HAP-1 (cell line): Measurements from ENCODE around the gene CXCR3.
"Not testable (repeated sequence)": the region's sequence is repeated elsewhere in the genome, so short reads cannot be mapped to it uniquely, and the experiment has no call there.

Experiments
- DNase-seq, 2 experiments: peaks; one replicate each; pipeline ENCODE4 v3.0.0-alpha.2; 2016 to 2020; ENCODE audit warnings: low spot score in 2 of 2
- H3K27me3 ChIP-seq: fragments of 250-450 bp; sonication (Bioruptor Pico); 2 replicates; pipeline ENCODE4 v1.5.1; 2020; ENCODE audit warnings: low read depth, mild to moderate bottlenecking, moderate library complexity
- H3K36me3 ChIP-seq: fragments of 250-450 bp; sonication (Bioruptor Pico); replicated peaks from 2 replicates; pipeline ENCODE4 v1.5.1; 2020; ENCODE audit warnings: mild to moderate bottlenecking
- H3K4me1 ChIP-seq: fragments of 250-450 bp; sonication (Bioruptor Pico); 2 replicates; pipeline ENCODE4 v1.5.1; 2020; ENCODE audit warnings: mild to moderate bottlenecking
- H3K4me3 ChIP-seq: fragments of 250-450 bp; sonication (Bioruptor Pico); 2 replicates; pipeline ENCODE4 v1.5.1; 2020; ENCODE audit warnings: mild to moderate bottlenecking, moderate library complexity
- H3K9me3 ChIP-seq: fragments of 250-450 bp; sonication (Bioruptor Pico); 2 replicates; pipeline ENCODE4 v1.5.1; 2020; ENCODE audit warnings: mild to moderate bottlenecking, moderate library complexity
- in situ Hi-C: fragments of 300-500 bp; cut with MboI; formaldehyde crosslinking; loops from 3 replicates; pipeline ENCODE4 v1.14.3; 2020; ENCODE audit warnings: low sequenced_read_pairs, inconsistent platforms, mixed read lengths

CXCR3 gene

DNA sequence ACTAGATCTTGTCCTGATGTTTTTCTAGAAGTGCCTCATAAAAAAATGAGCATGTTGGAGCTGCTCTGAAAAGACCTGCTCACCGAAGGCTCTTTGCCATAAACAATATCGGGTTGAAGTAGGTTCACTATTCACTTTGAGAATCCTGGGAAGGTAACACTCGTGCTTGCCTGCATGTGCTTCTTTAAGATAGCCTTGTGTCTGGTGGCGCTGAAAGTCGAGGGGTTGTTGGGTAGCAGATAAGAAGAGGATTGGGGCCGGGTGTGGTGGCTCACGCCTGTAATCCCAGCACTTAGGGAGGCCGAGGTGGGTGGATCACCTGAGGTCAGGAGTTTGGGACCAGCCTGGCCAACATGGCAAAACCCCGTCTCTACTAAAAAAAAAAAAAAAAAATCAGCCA is 6.6 kb downstream of the CXCR3 start:
- DNase-seq, H3K27me3 ChIP-seq, H3K4me1 ChIP-seq, H3K4me3 ChIP-seq, in situ Hi-C loops, H3K9me3 ChIP-seq: not testable (repeated sequence)
- H3K36me3 ChIP-seq = peaks cover 47% of the 10 kb centered on the region

DNA sequence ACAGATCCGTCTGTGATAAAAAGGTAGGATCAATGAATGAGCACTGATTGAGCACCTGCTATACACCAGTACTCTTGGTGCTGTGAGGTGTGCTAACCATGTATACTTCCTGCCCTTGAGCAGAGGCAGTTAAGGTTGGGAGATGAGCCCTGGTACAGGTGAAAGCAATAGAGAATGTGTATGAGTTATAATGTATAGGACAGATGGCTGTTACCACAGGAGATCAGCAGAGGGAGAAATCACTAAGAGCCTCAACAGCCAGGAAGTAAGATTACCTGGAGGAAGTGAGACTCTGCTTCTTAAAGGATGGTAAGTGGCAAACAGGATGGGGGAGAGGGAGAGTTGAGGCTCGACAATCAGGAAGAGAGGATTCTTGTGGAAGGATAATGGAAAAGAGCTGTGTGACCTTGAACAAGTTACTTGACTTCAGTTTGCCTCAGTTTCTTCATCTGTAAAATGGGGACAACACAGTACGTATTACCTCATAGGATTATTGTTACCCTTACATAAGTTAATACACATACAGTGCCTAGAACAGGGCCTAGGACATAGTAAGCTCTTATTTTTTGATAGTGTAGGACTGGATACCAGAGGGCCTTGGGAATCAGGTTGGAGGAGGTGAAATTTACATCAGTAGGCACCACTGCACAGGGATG is 9.1 kb downstream of the CXCR3 start:
- Histone ChIP-seq H3K36me3 (peaks cover 63% of the 10 kb centered on the region), H3K4me3 (no peak overlapping the region), H3K4me1 (peaks cover 9% of the 10 kb centered on the region), H3K9me3 (no peaks in the 10 kb centered on the region), H3K27me3 (no peaks in the 10 kb centered on the region)
- in situ Hi-C loops = no loop called here
- DNase-seq = no peak

DNA sequence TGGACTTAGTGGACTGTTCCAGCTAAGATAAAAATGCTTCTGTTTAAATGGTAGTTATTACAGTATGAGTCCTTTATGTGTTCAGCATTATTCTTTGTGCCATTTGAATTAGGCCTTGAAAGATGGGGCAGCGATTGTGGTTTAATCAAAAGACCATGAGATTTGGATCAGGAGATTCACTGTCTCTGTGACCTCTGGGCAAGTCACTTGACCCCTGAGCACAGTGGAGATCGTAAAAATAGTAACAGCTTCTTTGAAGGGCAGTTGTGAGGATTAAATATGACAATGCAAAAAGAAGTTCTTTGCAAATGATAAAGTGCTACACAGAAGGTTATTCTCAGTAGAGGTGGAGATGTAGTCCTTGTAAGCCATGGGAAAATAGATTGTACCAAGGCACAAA is 10.8 kb downstream of the CXCR3 start:
- Histone ChIP-seq H3K27me3 (no peaks in the 10 kb centered on the region), H3K4me3 (no peak overlapping the region), H3K36me3 (peaks cover 56% of the 10 kb centered on the region), H3K4me1 (peaks cover 9% of the 10 kb centered on the region), H3K9me3 (no peaks in the 10 kb centered on the region)
- in situ Hi-C loops = no loop called here
- DNase-seq = no peak

DNA sequence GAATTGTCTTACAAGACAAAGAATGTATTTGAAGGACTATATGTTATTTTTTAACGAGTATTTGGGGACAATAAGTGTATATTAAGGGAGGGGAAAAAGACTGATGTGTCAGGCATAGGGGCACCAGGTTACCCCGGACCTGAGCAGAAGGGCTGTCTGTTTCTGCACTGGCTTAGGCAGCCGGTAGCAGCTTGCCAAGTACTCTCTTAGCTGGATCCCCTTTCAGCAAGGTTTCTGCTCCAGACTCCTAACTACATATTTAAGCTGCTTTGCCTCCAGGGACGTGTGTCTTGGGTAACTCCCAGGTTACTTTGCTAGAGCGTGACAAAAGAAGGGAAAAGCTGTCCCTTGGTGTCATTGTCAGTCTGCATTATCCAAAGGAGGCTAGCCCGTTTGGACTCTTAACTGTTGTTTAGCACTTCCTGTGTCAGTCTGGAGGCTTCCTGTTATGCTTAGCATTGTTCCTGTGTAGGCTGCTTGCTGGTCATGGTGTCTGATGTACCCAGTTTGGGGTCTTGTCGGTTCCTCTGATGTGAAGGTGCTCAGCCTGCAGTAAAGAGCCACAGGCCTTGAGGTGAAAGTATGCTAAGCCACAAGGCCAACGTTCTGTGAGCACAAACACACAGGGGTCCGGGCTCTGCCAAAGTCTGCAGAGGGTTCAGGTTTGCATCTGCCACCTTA is 11.6 kb downstream of the CXCR3 start:
- DNase-seq = no peak
- Histone ChIP-seq H3K4me1 (peaks cover 9% of the 10 kb centered on the region), H3K4me3 (no peak overlapping the region), H3K36me3 (peaks cover 56% of the 10 kb centered on the region), H3K27me3 (no peaks in the 10 kb centered on the region), H3K9me3 (no peaks in the 10 kb centered on the region)
- in situ Hi-C loops = no loop called here

DNA sequence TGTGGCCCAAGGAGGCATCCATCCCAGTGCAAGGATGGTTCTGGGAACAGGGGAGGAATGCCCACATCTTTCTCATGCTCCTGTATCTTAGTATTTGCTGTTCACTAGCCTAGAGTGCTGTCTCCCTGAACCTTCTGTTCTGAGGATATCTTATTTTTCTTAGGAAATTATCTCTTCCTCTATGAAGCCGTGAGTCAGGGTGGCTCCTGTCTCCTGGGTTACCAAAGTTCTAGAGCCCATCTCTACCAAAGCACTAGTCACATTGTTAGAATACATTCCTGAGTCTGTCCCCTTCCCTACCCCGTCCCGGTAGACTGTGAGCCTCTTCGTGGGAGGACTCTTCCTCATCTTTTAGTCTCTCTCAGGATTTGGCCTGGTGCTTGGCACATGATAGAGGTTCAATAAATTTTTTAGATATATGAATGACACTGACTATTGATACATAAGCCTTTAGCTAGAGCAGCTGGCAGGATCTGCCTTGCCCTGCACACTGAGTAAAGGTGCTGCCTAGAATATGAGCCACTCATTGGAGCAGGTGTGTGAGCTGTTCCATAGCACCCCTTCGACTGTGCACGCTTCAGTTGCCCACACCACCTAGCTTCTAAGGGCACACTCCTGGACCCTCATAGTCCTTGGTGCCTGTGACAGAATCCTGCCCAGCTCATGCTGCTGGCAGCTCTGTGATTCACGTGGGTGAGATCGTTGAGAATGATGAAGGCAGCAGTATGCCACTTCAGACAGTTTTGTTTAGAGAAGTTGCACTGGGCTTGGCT is 13.3 kb downstream of the CXCR3 start:
- Histone ChIP-seq H3K4me3 (no peak overlapping the region), H3K9me3 (no peaks in the 10 kb centered on the region), H3K36me3 (peaks cover 52% of the 10 kb centered on the region), H3K4me1 (peaks cover 9% of the 10 kb centered on the region), H3K27me3 (no peaks in the 10 kb centered on the region)
- in situ Hi-C loops = no loop called here
- DNase-seq = no peak

DNA sequence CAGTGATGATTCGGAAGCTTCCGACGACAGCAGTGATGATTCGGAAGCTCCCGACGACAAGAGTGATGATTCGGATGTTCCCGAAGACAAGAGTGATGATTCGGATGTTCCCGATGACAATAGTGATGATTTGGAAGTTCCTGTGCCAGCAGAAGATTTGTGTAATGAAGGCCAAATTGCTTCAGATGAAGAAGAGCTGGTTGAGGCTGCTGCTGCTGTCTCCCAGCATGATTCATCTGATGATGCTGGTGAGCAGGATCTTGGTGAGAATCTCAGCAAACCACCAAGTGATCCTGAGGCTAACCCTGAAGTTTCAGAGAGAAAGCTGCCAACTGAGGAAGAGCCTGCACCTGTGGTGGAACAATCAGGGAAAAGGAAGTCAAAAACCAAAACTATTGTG is 14.2 kb downstream of the CXCR3 start:
- H3K4me3 ChIP-seq = no peak overlapping the region
- DNase-seq = no peak
- H3K9me3 ChIP-seq = no peaks in the 10 kb centered on the region
- H3K36me3 ChIP-seq = peaks cover 49% of the 10 kb centered on the region
- H3K4me1 ChIP-seq = peaks cover 9% of the 10 kb centered on the region
- no peaks in the 10 kb centered on the region for H3K27me3 ChIP-seq
- in situ Hi-C loops = no loop called here

DNA sequence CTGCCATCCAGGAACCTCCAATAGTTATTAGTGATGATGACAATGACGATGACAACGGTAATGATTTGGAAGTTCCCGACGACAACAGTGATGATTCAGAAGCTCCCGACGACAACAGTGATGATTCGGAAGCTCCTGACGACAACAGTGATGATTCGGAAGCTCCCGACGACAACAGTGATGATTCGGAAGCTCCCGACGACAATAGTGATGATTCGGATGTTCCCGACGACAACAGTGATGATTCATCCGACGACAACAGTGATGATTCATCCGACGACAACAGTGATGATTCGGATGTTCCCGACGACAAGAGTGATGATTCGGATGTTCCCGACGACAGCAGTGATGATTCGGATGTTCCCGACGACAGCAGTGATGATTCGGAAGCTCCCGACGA is 14.7 kb downstream of the CXCR3 start:
- H3K4me3 ChIP-seq = no peak overlapping the region
- in situ Hi-C loops = no loop called here
- no peak for DNase-seq

DNA sequence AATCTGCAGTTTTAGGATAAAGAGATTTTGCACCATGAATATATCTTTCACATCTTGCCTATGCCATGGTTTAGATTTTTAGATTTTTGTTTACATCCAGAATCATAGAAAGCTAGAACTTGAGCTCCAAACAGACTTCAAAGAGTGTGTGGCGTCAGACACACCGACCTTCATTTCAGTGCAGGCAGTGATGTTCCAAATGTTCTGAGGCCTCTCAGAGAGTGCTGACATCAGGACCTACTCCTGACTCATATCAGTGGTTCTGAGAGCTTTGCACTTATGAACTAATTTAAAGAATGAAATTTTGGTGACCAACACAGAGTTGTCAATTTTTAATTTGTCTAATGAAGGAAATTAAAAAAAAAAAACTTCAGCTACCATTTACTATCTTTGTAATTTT is 18.3 kb downstream of the CXCR3 start:
- no peak overlapping the region for H3K4me3 ChIP-seq
- H3K27me3 ChIP-seq = no peaks in the 10 kb centered on the region
- peaks cover 30% of the 10 kb centered on the region for H3K36me3 ChIP-seq
- H3K4me1 ChIP-seq = no peaks in the 10 kb centered on the region
- in situ Hi-C loops = no loop called here
- no peaks in the 10 kb centered on the region for H3K9me3 ChIP-seq
- no peak for DNase-seq

More for the DNA sequence above, 14.7 kb downstream of the CXCR3 start:
- Histone ChIP-seq H3K27me3 (no peaks in the 10 kb centered on the region), H3K36me3 (peaks cover 43% of the 10 kb centered on the region), H3K9me3 (no peaks in the 10 kb centered on the region), H3K4me1 (peaks cover 9% of the 10 kb centered on the region)

DNA sequence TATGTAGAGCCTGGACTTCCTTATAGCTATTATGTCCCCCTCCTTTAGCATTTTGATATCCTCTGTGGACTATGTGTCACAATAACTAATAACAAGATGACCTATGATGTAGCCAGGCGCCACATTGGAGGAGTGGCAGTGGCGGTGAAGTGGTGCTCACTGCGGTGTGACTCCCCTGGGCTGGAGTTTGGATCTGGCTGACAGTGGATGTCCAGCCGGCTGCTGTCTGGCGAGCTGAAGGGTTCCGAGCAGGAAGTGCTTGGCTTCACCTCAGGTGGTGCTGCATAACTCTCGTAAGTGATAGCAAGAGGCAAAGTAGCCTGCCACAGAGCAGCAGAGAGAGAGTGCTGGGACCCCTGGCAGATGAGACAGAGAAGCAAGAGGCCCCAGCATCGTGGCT is 25.1 kb downstream of the CXCR3 start:
- H3K9me3 ChIP-seq, H3K36me3 ChIP-seq, in situ Hi-C loops, H3K4me1 ChIP-seq, H3K27me3 ChIP-seq, H3K4me3 ChIP-seq, DNase-seq: not testable (repeated sequence)

DNA sequence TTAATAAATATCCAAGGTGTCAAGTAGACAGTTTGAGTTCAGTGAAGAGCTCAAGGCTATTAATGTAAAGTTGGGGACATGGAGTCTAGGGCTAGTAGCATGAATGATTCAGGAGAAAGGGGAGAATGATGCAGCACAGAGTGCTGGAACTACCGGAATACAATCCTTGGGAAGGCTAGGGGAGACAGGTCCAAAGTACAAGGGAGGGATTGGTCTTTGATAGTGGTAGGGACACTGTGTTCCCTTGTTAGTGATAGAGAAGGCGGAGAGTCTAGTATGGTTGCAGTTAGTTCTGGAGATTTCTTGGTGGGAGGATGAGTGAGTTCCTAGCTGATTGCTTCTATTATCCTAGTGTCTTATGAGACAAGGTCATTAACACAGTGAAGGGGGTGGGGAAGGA is 31.4 kb downstream of the CXCR3 start:
- Histone ChIP-seq H3K4me1 (no peaks in the 10 kb centered on the region), H3K27me3 (no peaks in the 10 kb centered on the region), H3K9me3 (no peaks in the 10 kb centered on the region), H3K4me3 (no peak overlapping the region), H3K36me3 (peaks cover 4% of the 10 kb centered on the region; the same call in 1 of the 2 replicates)
- no peak for DNase-seq
- in situ Hi-C loops = no loop called here

DNA sequence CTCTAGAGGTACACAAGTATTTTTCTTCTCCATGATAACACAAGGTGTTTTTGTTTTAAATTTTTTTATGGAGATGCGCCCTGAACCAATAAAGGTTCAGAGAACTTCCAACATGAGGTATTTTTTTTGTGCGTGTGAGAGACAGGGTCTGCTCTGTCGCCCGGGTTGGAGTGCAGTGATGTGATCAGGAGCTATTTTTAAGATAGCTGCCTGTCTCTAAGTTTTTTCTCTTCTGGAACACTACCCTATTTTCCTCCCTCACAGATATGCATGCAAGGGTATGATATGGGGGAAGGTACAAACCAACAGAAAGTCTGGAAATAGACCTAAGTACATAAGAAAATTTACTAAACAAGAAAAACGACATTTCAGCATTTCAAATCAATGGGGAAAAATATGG is 37.1 kb downstream of the CXCR3 start:
- H3K4me3 ChIP-seq = no peak overlapping the region
- no peaks in the 10 kb centered on the region for H3K9me3 ChIP-seq
- DNase-seq = no peak
- in situ Hi-C loops = no loop called here
- H3K36me3 ChIP-seq = peaks cover 22% of the 10 kb centered on the region
- H3K27me3 ChIP-seq = no peaks in the 10 kb centered on the region
- peaks cover 7% of the 10 kb centered on the region for H3K4me1 ChIP-seq

DNA sequence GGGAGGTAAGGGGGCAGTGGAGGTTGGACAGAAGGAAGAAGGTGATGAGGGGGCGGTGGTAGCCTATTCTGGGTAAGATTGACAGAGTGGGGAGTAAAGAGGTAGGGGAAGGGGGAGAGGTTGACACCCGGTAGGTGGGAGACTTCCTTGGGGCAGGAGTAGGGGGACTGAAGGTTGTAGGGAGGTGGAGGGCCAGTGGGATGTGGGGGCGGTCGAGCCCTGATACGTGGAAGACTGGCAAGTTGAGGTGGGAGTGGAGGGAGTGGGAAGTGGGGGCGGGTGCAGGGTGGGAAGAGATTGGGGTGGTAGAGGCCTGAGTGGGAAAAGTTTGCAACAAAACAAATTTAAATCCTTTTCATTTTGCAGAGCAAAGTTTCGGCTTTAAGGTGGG is 38.3 kb downstream of the CXCR3 start:
- Histone ChIP-seq H3K4me1 (peaks cover 7% of the 10 kb centered on the region), H3K27me3 (no peaks in the 10 kb centered on the region), H3K9me3 (no peaks in the 10 kb centered on the region), H3K4me3 (no peak overlapping the region), H3K36me3 (peaks cover 34% of the 10 kb centered on the region)
- in situ Hi-C loops = no loop called here
- DNase-seq = no peak

DNA sequence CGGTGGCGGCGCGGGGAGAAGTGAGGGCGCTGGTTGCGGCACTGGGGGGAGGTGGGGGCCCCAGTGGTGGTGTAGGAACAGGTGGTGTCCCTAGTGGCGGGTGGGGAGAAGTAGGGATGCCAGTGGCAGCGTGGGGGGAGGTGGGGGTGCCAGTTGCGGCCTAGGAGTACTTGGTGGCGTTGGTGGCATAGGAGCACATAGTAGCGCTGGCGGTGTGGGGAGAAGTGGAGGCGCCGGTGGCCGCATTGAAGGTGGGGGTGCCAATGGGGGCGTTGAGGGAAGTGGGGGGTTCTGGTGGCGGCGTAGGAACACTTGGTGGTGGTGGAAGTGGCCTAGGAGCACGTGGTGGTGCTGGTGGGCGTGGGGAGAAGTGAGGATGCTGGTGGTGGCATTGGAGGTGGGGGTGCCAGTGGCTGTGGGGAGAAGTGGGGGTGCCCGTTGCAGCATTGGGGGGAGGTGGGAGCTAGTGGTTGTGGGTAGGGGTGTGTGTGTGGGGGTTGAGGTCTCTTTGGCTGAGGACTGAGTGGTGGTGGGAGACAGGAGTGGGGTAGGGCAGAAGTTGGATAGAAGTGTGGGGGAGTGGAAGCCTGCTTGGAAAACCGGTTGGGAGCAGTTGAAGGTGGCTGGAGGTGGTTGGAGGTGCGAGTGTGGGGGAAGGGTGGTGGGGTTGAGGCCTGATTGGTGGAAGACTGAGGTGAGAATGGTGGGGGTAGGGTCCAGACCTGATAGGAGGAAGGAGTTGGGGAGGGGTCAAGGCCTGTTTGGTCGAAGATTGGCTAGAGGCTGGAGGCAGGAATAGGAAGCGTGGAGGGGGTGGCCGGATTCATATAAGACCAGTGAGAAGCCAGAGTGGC is 38.9 kb downstream of the CXCR3 start:
- Histone ChIP-seq H3K27me3 (no peaks in the 10 kb centered on the region), H3K9me3 (no peaks in the 10 kb centered on the region), H3K36me3 (peaks cover 40% of the 10 kb centered on the region), H3K4me3 (no peak overlapping the region), H3K4me1 (peaks cover 7% of the 10 kb centered on the region)
- peak in 1 of 2 experiments; percentile 22 for DNase-seq
- in situ Hi-C loops = no loop called here
